Measurements from ENCODE around the gene TRAPPC4.

DNA sequence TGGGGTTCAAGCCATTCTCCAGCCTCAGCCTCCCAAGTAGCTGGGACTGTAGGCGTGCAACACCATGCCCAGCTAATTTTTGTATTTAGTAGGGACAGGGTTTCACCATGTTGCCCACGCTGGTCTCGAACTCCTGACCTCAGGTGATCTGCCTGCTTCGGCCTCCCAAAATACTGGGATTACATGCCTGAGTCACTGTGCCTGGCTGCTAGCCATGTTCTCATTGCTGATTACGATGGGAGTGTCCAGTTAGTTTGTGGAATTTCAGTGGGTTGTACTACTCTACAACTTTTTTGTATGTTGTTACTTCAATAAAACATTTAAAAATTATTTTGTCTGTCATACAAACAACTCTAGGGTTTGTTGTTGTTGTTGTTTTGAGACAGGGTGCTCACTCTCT is 44.2 kb downstream of the TRAPPC4 start:
- TF ChIP-seq POLR2A (IDR thresholded peaks at IDR 0.05) (no peak), EP300 (IDR thresholded peaks at IDR 0.05) (no peak)
- TF ChIP-seq, protein P1, sequence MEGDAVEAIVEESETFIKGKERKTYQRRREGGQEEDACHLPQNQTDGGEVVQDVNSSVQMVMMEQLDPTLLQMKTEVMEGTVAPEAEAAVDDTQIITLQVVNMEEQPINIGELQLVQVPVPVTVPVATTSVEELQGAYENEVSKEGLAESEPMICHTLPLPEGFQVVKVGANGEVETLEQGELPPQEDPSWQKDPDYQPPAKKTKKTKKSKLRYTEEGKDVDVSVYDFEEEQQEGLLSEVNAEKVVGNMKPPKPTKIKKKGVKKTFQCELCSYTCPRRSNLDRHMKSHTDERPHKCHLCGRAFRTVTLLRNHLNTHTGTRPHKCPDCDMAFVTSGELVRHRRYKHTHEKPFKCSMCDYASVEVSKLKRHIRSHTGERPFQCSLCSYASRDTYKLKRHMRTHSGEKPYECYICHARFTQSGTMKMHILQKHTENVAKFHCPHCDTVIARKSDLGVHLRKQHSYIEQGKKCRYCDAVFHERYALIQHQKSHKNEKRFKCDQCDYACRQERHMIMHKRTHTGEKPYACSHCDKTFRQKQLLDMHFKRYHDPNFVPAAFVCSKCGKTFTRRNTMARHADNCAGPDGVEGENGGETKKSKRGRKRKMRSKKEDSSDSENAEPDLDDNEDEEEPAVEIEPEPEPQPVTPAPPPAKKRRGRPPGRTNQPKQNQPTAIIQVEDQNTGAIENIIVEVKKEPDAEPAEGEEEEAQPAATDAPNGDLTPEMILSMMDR (IDR thresholded peaks at IDR 0.05): no peak
